ENCODE measurements around the gene GNA15.
A peak's percentile ranks its signal among the peaks of the same experiment; 100 is the strongest.
"Not testable (repeated sequence)": the region's sequence is repeated elsewhere in the genome, so short reads cannot be mapped to it uniquely, and the experiment has no call there.

The GNA15 gene

DNA sequence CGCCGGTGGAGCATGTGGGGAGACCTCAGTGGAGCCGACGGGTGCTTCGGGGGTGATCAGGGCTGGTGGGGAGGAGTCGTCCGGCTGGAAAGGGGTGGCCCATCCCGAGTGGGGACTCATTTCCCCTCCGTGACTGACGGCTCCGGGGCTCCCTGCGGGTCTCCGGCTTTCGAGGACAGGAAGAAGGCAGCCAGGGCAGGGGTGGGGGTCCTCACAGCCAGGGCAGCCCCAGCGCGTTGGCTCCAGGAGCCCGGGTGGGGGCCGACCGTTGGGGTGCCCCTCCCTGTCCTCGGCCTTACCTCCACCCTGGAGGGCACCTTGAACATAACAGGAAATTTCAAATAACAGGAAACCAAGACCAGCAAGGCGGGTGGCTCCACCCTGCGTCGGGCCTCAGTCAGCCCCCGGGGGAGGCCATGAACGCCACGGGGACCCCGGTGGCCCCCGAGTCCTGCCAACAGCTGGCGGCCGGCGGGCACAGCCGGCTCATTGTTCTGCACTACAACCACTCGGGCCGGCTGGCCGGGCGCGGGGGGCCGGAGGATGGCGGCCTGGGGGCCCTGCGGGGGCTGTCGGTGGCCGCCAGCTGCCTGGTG lies 42.6 kb downstream of the GNA15 start, which contains the start of gene S1PR4:
TSS of gene S1PR4 (plus strand) at position 393 of the 596 bp plus-strand sequence. CDS start at position 417, 24 bp downstream.
- DNase-seq = peak; percentile 46 to 58

DNA sequence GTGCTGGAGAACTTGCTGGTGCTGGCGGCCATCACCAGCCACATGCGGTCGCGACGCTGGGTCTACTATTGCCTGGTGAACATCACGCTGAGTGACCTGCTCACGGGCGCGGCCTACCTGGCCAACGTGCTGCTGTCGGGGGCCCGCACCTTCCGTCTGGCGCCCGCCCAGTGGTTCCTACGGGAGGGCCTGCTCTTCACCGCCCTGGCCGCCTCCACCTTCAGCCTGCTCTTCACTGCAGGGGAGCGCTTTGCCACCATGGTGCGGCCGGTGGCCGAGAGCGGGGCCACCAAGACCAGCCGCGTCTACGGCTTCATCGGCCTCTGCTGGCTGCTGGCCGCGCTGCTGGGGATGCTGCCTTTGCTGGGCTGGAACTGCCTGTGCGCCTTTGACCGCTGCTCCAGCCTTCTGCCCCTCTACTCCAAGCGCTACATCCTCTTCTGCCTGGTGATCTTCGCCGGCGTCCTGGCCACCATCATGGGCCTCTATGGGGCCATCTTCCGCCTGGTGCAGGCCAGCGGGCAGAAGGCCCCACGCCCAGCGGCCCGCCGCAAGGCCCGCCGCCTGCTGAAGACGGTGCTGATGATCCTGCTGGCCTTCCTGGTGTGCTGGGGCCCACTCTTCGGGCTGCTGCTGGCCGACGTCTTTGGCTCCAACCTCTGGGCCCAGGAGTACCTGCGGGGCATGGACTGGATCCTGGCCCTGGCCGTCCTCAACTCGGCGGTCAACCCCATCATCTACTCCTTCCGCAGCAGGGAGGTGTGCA lies 43.3 kb downstream of the GNA15 start:
- DNase-seq = peak; percentile 41 to 49

DNA sequence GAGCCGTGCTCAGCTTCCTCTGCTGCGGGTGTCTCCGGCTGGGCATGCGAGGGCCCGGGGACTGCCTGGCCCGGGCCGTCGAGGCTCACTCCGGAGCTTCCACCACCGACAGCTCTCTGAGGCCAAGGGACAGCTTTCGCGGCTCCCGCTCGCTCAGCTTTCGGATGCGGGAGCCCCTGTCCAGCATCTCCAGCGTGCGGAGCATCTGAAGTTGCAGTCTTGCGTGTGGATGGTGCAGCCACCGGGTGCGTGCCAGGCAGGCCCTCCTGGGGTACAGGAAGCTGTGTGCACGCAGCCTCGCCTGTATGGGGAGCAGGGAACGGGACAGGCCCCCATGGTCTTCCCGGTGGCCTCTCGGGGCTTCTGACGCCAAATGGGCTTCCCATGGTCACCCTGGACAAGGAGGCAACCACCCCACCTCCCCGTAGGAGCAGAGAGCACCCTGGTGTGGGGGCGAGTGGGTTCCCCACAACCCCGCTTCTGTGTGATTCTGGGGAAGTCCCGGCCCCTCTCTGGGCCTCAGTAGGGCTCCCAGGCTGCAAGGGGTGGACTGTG lies 44.0 kb downstream of the GNA15 start:
- DNase-seq = peak; percentile 16 to 66

DNA sequence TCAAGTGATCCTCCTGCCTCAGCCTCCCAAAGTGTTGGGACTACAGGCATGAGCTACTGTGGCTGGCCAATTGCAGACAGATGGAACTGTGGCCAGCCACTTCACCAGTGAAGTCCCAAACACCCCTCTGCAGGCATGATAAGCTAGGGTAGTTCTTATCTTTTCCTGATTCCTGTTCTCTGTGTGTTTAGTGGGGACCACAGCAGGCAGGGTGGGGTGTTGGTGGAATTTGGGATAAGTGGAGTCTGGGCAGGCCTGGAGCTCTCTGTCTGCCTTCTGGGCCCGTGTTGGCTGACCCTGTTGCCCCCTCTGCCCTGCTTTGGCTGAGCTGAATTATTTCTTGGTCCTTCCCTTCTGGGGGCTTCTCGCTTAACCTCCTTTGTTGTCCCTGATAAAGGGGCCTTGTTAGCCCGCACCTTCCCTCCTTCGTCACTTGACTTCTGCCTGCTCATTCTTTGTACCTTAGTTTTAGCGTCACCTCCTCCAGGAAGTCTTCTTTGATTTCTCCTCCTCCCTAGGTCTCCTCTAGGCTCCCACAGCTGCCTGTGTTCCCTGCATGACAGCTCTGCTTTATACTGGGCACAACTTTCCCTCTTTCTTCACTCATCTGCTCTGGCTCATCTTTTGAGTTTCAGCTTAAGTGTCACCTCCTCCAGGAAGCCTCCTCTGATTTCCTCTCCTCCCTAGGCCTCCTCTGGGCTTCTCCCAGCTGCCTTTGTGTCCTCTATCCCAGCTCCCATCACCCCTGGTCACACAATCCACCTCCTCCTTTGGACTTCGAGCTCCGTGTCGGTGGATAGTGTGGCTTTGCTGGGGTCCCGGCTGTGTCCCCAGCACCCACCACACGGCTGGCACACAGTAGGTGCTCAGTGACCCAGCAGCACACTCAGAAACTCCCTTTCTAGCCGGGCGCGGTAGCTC lies 48.1 kb downstream of the GNA15 start:
- no peak for DNase-seq

DNA sequence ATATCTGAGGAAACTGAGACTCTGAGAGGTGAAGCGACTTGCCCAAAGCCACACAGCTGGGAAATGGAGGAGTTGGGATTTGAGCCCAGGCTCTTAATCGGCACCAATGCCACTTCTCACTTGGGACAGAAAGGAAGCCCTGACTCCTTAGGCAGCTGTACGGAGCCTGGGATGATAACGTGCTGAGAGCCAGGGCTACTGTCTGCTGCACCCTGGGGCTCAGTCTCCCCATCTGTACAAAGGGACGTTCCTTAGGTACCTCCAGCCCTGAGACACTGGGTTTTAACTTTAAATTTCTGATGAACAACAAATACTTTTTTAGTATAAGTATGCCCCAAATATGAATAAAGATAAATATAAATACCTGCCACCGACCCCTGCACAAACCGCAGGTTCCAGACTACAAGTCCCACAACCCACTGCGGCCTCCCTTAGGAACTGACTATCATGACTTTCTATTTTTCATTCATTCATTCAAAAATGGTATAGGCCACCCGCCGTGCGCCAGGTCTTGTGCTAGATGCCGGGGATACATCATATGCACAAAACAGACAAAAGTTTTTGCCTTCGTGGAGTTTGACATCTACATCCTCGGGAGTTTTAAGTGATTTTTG lies 49.1 kb downstream of the GNA15 start:
- no peak for DNase-seq

DNA sequence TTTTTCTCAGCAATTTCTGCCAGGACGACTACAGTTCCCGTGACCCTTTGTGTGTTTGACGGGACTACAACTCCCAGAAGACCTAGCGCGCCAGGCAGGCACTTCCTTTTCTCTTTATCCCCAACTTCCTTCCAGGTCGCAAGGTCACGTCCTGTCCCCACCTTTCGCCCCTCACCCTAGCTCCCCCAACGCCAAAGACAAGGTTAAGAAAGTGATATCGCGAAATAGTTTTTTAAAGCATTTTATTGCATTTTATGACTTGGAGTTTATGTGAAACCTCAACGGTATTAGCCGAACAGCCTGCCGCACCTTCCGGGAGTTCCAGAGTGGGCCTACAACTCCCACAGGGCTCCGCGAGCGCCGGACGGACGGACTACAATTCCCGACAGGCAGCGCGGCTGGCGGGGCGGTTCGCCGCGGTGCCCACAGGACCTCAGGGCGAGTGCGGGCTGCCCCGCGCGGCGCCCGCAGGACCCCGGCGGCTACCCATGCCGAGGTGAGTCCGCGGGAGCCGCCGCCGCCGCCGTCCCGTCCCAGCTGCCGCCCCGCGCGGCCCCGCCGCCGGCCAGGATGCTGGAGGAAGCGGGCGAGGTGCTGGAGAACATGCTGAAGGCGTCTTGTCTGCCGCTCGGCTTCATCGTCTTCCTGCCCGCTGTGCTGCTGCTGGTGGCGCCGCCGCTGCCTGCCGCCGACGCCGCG lies 49.8 kb downstream of the GNA15 start, which contains the start of gene NCLN:
TSS of gene NCLN (plus strand) at position 470 of the 699 bp plus-strand sequence. CDS start at position 571, 101 bp downstream.
- peak; percentile 94 to 97 for DNase-seq

DNA sequence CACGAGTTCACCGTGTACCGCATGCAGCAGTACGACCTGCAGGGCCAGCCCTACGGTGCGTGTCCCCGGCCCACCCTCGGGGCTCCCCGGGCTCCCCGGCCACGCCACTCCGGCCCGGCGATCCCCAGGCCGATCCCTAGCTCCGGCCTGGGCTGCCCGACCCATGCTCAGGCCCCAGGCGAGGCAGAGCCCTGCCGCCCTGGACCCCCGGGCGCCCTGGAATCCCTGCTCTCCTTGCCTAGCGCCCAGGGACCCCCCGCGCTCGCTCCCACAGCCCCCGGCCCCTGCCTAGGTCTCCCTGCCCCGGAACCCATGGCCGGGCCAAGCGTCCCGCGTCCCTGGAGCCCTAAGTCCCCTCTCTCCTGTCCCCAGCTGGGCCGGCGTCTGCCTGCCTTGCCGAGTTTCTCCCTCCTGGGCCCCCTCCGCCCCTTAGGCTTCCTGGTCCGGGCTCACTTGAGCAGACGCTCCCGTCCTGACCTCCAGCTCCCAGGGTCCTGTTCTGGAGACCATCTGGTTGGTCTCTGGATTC lies 50.4 kb downstream of the GNA15 start:
- peak in 1 of 2 donors; percentile 12 for DNase-seq

DNA sequence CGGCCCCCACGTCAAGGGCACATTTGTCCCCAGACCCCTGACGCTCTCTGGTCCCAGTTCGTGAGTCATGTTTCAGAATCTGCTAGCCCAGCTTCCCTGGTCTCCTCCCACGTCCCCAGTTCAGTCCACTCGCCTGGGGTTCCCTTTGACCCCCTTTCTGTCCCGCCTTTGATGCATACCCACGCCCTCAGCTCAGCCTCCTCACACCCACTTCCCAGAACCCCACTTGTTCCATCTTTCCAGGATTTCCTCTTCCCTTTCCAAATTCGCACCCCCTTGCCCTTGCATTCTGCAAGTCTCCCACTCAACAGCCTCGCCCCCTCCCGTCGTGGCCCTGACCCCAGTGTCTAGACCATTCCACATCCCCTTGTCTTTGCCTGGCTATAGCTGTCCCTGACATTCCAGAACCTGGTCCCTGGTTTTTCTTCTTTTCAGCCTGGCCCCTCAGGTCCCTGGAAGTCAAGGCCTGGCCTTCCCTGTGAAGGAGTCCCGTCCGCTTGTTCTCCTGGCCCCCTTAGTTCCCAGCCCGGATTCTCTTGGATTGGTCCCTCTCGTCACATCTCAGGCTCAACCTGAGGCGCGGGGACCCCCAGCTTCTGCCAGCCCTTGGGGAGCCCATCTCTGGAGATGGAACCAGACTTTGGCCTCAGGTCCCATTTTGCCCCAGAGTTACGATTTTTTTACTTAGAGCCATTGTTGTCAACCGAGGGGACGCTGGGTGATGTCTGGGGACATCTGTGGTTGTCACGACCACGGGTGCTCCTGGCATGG lies 51.2 kb downstream of the GNA15 start:
- peak; percentile 44 to 77 for DNase-seq

DNA sequence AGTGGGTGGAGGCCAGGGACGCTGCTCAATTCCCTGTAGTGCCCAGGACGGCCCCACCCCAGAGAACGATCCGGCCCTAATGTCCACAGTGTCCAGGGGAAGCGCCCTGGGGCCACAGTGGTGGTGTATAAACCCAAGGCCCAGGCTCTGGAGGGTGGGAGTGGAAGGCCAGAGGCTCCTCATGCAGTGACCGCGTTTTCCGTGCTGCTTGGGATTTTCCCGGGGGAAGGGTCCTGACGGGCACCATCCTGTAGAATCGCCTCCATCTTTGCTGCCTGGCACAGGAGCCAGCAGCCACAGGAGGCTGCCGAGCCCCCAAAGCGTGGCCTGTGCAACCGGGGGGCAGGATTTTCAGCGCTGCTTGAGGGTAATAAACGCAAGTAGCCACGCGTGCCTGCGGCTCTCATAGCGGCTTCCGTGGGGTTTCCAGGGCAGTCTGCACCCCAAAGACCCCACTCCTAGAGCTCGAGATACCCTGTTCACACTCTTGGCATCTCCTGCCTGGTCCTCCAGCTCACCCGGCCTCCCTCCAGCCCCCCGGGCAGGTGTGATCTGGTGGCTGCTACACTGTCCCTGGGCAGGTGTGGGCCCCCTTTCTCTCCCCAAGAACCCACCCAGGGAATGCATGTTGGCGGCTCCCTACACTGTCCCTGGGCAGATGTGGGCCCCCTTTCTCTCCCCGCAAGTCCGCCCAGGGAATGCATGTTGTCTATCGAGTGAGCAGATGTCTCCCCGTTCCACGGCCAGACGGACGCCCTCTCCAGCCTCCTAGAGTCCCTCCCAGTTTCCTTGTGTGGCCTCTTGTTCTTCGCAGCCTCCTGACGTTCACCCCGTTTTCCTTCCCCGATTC lies 52.1 kb downstream of the GNA15 start:
- DNase-seq = no peak

DNA sequence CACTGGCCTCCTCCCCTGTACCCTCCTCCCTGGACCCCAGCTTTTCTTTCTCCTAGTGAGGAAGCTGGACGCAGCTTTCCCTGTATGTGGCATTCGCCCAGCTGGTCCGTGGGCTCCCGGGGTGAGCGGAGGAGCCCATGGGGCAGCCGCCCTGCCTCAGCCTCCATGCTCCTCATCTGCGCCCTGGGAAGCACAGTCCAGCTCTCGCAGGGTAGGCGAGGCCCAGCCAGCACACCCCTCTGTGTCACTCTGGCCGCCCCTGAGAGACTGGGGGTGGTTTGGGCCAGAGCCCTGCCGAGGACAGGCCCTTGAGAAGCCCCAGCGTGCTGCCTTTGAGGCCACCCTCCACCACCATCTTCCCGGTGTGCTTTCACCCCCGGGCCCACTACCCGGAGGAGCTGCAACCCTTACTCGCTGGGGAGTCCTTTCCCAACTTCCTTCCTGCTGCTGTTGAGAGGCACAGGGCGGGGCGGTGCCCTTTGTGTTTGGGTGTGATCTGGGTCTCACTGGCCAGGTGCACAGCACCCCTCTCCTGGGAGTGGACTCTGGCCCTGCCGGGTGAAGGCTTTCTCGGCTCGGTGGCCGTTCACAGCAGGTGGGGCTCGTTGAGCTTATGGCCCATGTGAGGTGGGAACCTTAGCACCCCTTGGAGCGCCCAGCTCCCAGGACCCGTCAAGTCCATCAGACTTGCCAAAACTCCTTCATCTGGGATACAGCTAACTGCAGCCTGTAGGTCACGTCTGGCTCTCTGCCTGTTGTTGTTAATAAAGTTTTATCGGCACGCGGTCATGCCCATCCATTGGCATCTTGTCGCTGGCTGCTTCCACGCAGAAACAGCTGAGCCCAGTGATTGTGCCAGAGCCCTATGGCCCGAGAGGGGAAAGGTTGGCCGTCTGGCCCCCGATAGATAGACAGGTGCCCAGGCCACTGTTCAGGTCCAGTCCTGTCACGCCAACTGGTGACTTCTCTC lies 53.1 kb downstream of the GNA15 start:
- DNase-seq = peak in 1 of 2 donors; percentile 21

DNA sequence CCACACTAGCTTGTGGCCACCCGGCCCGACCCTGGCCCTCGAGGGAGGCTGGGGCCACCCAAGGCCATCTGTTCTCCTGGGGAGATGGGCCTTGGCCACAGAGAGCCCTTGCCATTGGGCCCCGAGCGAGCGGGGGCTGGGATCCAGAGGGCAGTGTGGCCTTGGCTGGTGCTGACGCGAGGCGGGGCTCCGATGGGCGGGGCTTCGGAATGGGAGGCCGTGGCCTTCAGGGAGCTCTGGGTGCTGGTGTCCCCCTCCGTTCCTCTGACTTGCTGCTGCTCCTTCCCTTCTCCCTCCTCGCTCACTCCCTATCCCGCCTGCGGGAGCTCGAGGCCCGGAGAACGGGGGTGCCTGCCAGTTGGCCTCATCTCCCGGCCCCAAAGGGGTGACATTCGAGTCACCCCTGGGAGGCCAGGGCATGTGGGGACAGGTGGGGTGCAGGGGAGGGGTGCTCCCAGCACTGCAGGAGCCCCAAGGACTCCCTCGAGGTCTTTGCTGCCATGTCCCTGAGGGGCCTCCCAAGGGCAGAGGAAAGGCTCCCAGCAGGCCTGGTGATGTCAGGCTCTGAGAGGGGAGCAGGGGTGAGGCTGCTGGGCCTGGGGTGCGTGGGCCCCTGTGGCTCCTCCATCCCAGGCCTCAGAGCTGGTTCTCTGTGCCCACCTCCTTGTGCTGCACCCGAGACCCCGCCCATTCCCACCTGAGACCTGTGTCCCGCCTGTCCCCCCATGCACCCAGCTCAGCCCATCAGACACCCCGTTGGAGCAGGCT lies 54.1 kb downstream of the GNA15 start:
- DNase-seq = no peak

DNA sequence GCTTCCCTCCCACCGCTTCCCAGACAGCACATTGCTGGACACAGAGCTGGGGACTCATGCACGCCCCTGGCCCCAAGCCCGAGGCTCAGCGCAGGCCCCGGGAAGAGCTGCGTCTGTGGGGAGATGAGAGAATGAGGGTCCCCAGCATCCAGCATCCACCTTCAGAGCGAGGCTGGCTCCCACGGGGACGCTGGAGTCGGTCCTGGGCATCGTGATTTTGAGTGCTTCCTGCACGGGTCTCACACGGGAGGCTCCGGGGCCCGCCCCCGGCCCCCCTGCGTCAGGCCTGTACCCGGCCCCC lies 54.6 kb downstream of the GNA15 start:
- DNase-seq = no peak

DNA sequence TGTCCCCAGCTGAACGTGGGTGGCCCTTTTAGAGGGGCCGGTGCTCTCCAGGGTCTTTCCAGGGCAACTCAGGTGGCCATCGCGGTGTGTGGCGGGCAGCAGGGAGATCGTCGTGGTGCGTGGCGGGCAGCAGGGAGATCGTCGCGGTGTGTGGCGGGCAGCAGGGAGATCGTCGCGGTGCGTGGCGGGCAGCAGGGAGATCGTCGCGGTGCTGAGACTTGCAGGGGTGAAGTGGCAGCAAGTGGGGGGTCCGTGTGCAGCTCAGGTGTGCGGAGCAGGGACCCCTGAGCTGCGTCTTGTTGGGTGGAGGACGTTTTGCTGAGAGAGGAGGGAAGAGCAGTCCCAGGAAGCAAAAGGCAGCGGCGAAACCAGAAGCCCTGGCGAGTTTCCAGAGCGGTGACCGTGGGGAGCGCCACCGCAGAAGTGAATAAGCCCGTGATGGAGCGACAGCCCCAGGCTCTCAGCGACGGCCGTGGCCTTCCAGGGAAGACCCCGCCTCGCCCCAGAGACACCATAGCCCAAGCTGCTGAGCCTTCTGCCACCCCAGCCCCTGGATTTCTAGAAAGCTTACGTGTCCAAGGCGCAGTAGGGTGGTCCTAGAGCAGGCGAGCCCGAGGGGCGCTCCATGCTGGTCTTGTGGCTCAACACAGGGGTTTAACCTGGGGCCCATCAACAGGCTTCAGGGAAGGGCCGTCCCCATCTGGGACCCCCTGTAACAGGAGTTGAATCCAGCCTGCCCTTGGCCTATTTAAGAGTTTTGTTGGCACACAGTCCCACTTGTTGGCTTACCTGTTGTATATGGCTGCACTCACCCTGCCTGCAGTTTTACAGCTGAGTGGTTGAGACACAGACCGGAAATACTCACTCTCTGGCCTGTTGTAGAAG lies 55.3 kb downstream of the GNA15 start:
- no peak for DNase-seq

DNA sequence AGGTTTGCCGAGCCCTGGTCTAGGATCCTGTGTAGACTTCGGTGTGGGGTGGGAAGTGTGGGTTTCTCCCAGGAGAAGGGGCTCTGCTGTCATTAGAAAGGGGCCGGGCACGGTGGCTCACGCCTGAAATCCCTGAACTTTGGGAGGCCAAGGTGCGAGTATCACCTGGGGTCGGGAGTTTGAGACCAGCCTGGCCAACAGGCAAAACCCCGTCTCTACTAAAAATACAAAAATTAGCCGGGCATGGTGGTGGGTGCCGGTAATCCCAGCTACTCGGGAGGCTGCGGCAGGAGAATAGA lies 55.9 kb downstream of the GNA15 start:
- not testable (repeated sequence) for DNase-seq

DNA sequence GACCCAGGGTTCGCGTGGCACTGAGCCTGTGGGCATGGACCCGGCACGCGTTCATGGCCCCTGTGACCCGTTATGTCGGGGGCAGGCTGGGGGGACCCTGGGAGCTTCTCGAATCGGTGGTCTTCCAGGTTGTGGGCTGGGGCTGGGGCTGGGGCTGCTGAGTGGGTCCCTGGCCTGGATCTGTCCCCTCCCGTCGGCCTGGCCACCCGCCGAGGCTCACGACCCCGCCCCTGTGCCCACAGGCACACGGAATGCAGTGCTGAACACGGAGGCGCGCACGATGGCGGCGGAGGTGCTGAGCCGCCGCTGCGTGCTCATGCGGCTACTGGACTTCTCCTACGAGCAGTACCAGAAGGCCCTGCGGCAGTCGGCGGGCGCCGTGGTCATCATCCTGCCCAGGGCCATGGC lies 56.4 kb downstream of the GNA15 start:
- DNase-seq = no peak

DNA sequence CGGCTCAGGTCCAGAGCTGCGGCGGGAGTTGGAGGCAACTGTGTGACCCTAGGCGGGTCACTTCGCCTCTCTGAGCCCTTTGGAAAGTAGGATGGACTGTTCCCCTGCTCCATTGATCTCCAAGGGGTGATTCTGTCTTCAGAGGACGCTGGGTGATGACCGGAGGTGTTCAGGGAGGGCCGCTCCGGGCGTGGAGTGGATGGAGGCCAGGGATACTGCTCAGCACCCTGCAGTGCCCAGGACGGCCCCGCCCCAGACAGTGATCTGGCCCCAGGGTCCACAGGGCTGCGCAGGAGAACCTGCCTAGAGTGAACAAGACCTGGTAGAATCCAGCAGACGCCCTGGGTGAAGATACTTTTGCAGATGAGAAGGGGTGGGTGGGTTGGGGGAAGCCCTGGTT lies 56.9 kb downstream of the GNA15 start:
- no peak for DNase-seq
